Pons (tissue), 1 donor: Measurements from ENCODE around the gene PLPPR1.

Source experiments
- DNase-seq: peaks from one replicate; pipeline ENCODE4 v3.0.0-alpha.2; 2016; ENCODE audit warnings: low spot score

Gene PLPPR1

GRCh38 chr9:101209670-101210069 is 181.1 kb downstream of the PLPPR1 start:
- DNase-seq, result no peak

DNA sequence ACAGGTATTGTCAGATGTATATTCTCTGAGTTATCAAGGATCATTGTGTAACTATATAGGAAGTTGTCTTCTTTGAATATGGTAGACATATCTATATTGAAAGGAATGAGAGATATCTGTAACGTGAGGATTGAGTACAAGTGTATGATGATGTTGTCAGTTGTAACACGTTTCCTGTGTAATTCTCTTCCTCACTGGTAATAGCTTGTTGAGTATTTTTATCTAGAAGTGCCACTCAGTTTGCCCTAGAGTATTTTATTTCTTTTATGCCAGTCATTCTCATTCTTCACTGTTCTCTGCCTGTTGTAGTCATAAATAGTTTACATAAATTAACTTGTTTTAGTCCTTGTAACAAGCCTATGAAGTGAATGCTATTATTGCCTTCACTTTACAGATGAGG is 184.1 kb downstream of the PLPPR1 start:
- DNase-seq, result no peak

DNA sequence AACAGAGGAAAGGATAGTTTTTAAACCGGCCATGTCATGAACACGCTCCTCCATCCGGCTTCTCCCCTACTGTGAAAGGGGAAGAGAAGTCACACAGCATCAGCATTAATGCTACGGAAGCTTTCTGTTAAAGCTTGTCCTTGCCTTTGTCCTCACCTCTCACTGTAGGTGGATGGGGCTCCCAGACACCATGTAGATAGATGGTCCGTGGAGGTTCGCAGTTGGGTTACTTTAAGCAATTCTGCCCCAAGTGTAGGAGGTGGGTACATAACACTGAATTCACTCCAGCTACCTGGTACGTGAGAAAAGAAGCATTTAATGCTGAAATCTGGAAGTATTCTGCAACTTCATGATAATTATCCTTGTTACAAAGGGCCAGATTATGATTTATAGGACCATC is 190.5 kb downstream of the PLPPR1 start:
- DNase-seq, result no peak

DNA sequence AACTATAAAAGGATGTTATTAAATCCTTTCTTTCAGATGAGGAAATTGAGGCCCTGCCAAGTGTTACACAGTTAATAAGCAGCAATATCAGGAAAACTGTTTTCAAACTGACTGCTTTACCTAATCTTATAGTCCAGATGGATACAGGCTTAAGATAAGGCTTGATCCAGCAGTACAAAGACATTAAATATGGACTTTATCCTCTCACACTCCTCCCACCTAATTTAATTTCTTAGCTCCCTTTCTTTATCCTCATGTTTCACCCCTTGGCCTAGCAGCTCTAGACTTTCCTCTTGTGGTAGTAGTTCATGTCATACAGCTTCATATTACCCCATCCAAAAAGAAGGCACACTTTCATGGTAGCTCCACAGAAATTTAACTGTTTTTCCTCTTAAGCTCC is 191.8 kb downstream of the PLPPR1 start:
- DNase-seq, result no peak

GRCh38 chr9:101225271-101225670 is 196.7 kb downstream of the PLPPR1 start:
- DNase-seq, result no peak

GRCh38 chr9:101226161-101226560 is 197.6 kb downstream of the PLPPR1 start:
- peak; percentile 98 for DNase-seq

DNA sequence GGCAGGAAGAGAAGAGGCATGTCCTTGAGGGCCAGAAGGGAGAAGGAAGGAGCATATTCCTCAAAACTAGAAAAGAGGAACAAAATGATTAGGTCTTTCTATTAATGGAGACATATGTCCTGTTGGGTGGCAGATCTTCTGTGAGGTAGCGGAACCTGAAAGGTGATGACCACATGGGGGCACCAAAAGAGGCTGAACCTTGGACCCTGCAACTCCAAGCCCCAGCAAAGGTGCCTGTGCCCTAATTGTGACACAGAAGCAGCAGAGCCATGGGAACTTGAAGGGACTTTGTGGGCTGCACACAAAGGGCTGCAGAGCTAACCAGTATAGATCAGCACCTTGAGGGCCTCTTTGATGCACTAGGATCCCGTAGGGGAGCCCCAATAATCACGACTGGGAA is 198.3 kb downstream of the PLPPR1 start:
- no peak for DNase-seq

DNA sequence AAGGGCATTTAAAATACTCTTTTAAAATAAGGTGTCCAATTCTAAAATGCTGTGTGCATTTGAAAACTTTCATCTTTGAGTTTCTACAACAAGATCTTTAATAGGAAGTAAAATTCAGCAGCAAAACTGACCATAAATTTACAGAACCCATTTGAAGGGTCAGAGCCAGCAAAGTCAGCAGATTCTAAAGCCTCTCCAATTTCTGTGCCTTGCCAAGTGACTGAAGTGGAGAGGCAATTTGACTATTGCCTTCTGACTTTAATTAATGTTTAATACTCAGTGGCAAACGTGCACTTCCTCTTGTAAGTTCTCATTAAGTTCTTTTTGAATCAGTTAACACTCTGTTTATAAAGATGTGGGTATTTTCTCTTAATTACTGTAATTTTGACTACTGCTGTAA is 201.1 kb downstream of the PLPPR1 start:
- peak; percentile 60 for DNase-seq

DNA sequence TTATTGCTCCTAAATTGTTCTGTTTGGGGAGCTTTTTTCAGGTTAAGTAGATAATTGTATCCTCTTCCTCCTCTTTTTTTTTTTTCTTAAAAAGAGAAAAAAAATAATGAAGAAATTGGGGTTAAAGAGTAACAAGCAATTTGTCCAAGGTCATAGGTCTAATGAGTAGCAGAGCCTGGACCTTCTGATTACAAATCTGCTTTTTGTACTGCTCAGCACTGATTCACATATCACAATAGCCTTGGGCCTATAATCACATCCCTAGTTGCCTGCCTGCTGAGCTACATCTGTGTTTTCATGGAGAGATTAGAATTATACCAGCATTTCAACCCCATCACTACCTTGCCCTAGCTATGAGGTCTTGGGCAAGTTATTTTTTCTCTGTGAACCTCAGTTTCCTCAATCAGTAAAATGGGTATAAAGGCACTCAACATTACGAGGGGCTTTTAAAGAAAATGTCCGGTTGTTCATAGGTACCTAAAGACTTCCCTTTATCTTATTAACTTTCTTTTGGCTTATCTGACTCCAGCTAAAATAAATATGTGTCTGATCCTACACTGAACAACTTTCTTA is 204.0 kb downstream of the PLPPR1 start:
- DNase-seq, result no peak

DNA sequence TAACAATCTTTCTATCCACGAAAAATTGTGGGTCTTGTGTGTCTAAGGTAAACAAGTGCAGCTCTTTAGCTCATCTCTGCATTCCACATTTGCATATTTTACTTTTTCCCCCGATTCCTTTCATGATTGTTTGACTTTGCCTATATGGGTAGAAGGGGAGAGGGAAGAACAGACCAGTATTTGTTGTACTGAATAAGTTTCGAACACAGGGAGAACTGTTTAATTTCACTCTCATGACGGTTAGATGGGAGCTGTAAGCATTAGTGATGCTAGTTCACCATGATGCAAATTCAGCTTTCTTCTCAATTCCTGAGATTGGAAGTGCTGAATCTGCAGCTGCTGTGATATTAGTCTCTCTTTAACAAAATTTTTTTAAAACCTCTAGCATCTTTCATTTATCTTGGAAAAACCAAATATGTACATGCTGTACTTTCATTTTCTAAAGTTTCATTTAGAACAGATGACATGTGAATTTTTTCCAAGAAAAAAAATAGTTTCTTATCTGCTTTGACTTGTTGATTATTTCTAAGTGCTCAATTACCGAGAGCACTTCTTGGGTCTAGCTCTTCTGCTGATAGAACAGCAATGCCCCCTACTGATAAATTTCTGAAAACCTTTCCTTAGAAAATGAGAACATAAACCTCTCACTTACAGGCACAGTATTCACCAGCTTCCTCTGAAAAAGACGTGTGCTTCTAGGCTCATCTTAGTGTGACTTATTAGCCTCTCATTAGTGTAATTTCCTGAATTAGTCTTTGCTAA is 206.8 kb downstream of the PLPPR1 start:
- DNase-seq, result peak; percentile 96

DNA sequence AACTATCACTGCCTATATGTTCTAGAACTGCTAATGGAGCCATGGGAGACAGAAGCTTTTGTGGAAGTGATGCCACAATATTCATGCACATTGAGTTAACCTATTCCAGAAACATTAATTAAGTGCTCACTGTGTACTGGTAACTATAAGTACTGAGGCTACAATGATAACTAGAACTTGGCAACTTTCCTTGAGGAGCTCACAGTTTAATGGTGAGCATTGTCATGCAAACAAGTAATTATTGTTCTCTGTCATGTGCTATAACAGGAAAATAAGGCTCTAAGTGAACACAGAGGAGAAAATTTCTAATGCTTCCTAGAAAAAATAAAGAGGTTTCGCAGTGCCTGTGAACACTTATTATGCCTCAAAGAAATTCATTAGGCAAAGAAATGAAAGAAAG is 214.1 kb downstream of the PLPPR1 start:
- peak; percentile 94 for DNase-seq

DNA sequence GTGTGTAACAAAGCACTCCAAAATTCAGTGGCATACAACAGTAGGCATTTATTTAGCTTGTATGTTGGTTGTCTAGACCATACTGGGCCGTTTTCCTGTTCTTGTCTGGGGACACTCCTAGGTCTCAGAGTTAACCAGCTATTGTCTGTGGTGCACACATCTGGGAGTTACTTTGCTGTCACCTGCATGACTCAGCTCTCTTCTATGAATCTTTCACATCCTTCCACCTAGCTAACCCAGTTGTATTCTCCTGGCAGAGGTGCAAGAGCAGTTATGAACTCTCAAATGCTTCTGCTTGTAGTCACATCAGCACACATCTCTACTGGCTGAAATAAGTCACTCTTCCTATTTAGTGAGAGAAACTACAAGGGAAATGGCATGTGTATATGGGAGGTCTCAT is 218.2 kb downstream of the PLPPR1 start:
- no peak for DNase-seq

DNA sequence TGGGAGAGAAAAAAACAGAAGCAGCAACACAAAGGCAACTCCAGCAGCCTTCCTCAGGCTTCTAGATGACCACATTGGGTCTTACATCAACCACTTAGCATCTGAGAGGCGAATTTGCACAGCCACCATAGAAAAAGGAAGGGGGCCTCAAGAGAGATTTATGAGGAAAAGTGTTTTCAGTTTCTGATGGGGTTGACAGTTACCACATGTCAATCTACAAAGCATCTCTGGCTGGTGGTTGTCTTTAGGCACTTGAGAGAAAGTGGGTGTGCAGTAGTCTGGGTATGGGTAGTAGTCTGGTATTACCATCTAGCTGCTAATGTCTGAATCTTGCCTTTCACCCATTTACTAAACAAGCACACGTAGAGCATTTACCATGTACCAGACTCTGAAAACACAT is 218.8 kb downstream of the PLPPR1 start:
- DNase-seq, result no peak

DNA sequence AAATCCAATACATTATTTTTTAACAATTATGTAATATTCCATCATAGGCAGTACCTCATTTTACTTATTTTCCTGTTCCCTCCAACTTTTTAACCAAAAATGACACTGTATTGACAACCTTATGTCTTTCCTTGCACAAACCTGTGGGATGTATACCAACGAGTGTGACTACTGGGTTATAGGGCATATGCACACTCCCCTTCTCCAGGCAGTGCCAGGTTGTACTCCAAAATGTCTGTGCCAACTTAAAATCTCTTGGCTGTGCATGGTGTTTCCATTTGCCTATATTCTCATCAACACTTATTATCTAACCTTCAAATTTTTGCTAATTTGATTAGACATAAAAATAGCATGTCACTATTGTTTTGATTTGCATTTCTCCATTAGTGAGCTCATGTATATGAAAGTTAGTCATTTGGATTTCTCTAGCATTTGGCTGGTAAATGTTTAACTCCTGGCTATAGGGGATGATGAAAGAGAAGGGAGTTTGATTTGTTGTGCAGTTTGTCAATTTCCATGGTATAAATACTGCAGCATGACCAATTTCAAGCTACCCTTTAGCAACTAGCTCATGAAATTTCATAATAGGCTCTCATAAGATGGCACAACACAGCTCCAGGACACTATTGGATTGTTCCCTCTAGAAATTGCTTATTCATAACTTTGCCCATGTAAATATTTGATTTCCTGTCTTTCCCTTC is 226.4 kb downstream of the PLPPR1 start:
- DNase-seq, result no peak

DNA sequence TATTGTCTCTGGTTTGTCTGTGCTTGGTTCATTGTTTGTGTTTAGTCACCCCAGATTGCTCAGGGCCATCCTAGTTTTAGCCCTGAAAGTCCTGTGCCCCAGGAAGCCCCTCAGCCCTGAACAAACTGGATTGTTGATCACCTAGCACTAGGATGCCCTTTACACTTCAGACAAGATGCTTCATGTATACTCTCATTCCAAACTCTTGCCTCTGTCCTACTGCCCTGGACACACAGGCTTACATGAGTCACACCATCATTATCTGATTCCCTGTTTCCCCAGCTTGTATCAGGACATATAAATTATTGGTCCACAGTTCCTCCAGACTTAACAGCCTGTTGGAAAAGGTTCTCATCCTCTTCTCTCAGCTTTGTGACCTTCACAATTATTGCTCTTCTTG is 236.2 kb downstream of the PLPPR1 start:
- no peak for DNase-seq

DNA sequence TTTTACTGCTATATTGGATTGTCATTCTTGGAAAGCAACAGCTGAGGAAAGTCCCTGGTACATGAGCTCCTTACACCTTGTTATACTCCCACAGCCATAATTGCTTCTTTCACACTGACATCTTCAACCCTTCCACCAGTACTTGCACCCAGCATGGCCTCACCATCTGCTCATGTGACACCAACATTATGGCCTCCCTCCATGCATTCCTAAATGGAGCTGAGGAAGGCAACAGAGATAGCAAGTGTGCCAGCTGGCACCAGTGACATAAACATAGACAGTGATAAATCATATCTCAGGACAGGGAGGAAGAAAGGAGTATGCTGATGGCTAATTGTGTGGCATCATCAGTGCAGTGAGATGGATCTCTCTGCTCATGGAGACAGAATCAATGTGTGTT is 236.7 kb downstream of the PLPPR1 start:
- DNase-seq, result no peak

- DNase-seq, result no peak
These were observed 239.9 kb downstream of the PLPPR1 start for GRCh38 chr9:101268426-101268825.

DNA sequence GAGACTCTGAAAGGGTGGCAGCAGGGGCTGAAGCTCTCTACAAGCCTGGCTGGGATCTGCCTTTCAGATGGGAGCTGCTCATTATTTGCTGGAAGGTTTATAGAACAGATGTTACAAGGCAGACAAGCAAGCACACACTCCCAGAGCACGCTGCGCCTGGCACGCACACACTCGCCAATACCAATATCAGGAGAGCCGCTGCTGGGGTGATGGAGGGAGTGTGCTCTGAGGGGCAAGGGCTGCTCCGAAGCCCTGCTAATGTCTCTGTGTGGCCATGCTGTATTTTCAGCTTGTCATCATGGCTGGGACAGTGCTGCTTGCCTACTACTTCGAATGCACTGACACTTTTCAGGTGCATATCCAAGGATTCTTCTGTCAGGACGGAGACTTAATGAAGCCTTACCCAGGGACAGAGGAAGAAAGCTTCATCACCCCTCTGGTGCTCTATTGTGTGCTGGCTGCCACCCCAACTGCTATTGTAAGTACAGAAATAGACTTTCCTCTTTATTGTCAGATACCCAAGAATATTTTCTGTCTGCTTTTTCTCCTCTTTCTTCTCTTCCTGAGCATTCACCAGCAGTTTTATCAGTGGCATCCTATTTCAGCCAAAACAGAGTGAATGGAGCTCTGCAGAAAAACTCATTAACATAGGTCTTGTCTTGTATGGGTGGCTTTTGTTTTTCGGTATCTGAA is 241.2 kb downstream of the PLPPR1 start:
- peak; percentile 65 for DNase-seq

GRCh38 chr9:101270302-101270701 is 241.8 kb downstream of the PLPPR1 start:
- no peak for DNase-seq

GRCh38 chr9:101271102-101271501 is 242.6 kb downstream of the PLPPR1 start:
- DNase-seq, result peak; percentile 35

GRCh38 chr9:101274971-101275768 is 246.6 kb downstream of the PLPPR1 start:
- no peak for DNase-seq

DNA sequence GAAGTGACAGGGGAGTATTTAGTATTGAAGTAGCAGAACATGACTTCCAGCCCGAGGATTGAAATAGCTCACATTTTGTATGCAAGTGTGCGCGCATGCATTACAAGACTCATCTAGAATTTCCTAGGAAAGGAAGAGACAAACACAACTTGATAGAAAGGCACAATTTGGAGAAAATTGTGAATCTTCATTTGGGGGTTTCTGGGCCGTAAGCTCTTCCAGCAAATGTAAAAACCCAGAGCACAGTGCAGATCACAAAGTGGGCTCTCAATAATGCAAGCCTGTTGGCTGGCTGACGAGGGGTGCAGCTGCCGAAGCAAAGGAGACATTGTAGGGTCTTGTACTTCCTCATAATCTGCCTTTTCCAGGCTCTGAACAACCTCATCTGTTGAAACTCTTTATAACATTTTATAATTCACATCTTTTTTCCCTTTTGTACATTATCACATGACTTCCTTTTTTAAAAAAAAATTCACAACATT is 247.3 kb downstream of the PLPPR1 start:
- DNase-seq, result peak; percentile 69
